ENCODE data around the gene CNNM4. TPM values are rescaled to one million over a fixed set of nuclear protein-coding genes. Genes with fewer than 3 reads are reported as not detected.

The CNNM4 gene
- total RNA-seq, 1 experiment from 2014 or later, result 7.3 TPM

GRCh38 chr2:96764253-96764637 is 3.5 kb downstream of the CNNM4 start:
- Histone ChIP-seq H3K9me3 (replicated peaks) (no peaks in the 10 kb centered on the region), H3K27ac (no peak overlapping the region), H3K4me1 (replicated peaks) (peaks cover 37% of the 10 kb centered on the region), H3K27me3 (replicated peaks) (no peaks in the 10 kb centered on the region), H3K4me3 (no peak overlapping the region), H3K36me3 (0 out of 2 replicates have a peak, but pooled peaks cover 3% of the 10 kb centered on the region)
- no peak for DNase-seq (ENCODE audit: low read depth in 1 of 2, low spot score in 2 of 2)

- Histone ChIP-seq H3K4me3 (no peak overlapping the region), H3K27ac (no peak overlapping the region), H3K27me3 (replicated peaks) (no peaks in the 10 kb centered on the region), H3K4me1 (replicated peaks) (peaks cover 16% of the 10 kb centered on the region), H3K36me3 (0 out of 2 replicates have a peak, but pooled peaks cover 3% of the 10 kb centered on the region), H3K9me3 (replicated peaks) (no peaks in the 10 kb centered on the region)
- DNase-seq (ENCODE audit: low read depth in 1 of 2, low spot score in 2 of 2), result no peak
These were observed 6.6 kb downstream of the CNNM4 start for GRCh38 chr2:96767135-96767871.

DNA sequence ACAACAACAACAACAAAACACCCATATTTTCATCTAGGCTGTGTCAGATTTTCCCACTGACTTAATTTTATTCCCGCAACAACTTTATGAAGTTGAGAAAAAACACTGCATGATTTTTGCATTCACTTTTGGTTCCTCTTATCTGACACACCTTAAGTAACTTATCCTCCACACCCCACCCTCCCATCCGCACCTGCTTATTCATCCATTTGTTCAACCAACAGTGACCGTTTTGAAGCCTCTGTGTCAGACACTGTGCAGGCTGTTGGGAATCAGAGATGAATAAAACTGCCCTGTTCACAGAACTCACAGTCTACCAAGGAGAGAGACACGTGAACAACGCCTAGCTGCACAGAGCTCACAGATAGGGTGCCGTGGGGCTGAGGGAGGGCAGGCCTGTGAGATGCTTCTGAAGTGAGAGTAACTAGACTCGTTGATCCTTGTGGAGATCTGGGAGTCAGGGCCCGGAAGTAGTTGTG is 7.4 kb downstream of the CNNM4 start:
- Histone ChIP-seq H3K36me3 (0 out of 2 replicates have a peak, but pooled peaks cover 3% of the 10 kb centered on the region), H3K27me3 (replicated peaks) (no peaks in the 10 kb centered on the region), H3K4me3 (no peak overlapping the region), H3K27ac (no peak overlapping the region), H3K9me3 (replicated peaks) (no peaks in the 10 kb centered on the region), H3K4me1 (replicated peaks) (0 out of 2 replicates have a peak, but pooled peaks cover 9% of the 10 kb centered on the region)
- DNase-seq (ENCODE audit: low read depth in 1 of 2, low spot score in 2 of 2), result no peak

GRCh38 chr2:96769814-96770213 is 9.1 kb downstream of the CNNM4 start:
- no peaks in the 10 kb centered on the region for H3K36me3 ChIP-seq
- H3K27ac ChIP-seq, result no peak overlapping the region
- no peaks in the 10 kb centered on the region for H3K9me3 ChIP-seq (replicated peaks)
- H3K27me3 ChIP-seq (replicated peaks), result no peaks in the 10 kb centered on the region
- H3K4me1 ChIP-seq (replicated peaks), result no peaks in the 10 kb centered on the region
- no peak overlapping the region for H3K4me3 ChIP-seq
- DNase-seq (ENCODE audit: low read depth in 1 of 2, low spot score in 2 of 2), result no peak

DNA sequence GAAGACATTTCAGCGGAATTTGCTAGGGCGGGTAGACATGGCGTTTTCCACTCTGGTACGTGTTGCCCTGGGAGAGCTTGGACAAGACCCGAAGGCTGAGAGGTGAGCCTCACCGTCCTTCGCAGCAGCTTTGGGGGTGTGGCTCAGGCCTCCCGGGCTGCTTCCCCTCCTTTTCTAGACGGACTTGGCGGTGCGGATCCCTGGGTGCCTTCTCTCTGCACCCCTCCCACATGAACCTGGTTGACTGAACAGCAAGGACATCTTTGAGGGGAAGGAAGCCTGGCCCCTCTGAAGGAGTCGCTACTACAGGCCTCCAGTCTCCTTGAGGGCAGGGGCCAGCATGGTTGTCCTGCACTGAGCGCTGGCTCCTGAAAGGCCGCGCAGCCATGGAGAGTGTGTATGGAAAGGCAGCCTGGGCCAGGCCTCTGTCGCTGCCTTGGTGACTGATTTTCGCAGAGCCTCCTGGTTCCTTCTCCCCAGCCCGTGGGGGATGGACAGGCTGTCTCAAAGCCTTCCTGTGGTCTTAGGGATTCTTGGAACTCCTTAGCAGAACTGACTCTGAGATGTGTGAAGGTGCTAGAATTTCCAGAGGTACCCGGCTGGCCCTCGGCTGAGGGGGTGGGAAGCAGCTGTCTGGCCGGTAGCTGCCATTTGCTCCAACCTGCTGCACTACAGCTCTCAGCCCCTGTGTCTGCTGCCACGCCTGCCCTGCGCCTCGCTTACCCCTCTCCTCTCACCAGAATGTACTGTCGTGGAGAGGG is 9.9 kb downstream of the CNNM4 start:
- no peaks in the 10 kb centered on the region for H3K36me3 ChIP-seq
- H3K4me1 ChIP-seq (replicated peaks), result peaks cover 7% of the 10 kb centered on the region
- H3K27ac ChIP-seq, result no peak overlapping the region

GRCh38 chr2:96771796-96772618 is 11.3 kb downstream of the CNNM4 start:
- no peaks in the 10 kb centered on the region for H3K36me3 ChIP-seq
- DNase-seq (ENCODE audit: low read depth in 1 of 2, low spot score in 2 of 2), result no peak
- H3K4me3 ChIP-seq, result no peak overlapping the region
- no peaks in the 10 kb centered on the region for H3K27me3 ChIP-seq (replicated peaks)
- H3K9me3 ChIP-seq (replicated peaks), result no peaks in the 10 kb centered on the region
- no peak overlapping the region for H3K27ac ChIP-seq
- peaks cover 7% of the 10 kb centered on the region for H3K4me1 ChIP-seq (replicated peaks)

More for the DNA sequence above, 9.9 kb downstream of the CNNM4 start:
- no peak for DNase-seq (ENCODE audit: low read depth in 1 of 2, low spot score in 2 of 2)
- Histone ChIP-seq H3K27me3 (replicated peaks) (no peaks in the 10 kb centered on the region), H3K4me3 (no peak overlapping the region), H3K9me3 (replicated peaks) (no peaks in the 10 kb centered on the region)

GRCh38 chr2:96772903-96773671 is 12.4 kb downstream of the CNNM4 start:
- Histone ChIP-seq H3K9me3 (replicated peaks) (no peaks in the 10 kb centered on the region), H3K4me3 (no peak overlapping the region), H3K36me3 (no peaks in the 10 kb centered on the region), H3K27ac (no peak overlapping the region), H3K27me3 (replicated peaks) (no peaks in the 10 kb centered on the region), H3K4me1 (replicated peaks) (peaks cover 7% of the 10 kb centered on the region)
- DNase-seq (ENCODE audit: low read depth in 1 of 2, low spot score in 2 of 2), result no peak

- Histone ChIP-seq H3K27ac (no peak overlapping the region), H3K36me3 (no peaks in the 10 kb centered on the region), H3K27me3 (replicated peaks) (no peaks in the 10 kb centered on the region), H3K4me3 (no peak overlapping the region), H3K4me1 (replicated peaks) (peaks cover 7% of the 10 kb centered on the region), H3K9me3 (replicated peaks) (no peaks in the 10 kb centered on the region)
- no peak for DNase-seq (ENCODE audit: low read depth in 1 of 2, low spot score in 2 of 2)
These were observed 13.2 kb downstream of the CNNM4 start for GRCh38 chr2:96773922-96774321.

GRCh38 chr2:96775160-96775559 is 14.5 kb downstream of the CNNM4 start:
- Histone ChIP-seq H3K4me3 (no peak overlapping the region), H3K4me1 (replicated peaks) (peaks cover 7% of the 10 kb centered on the region), H3K36me3 (no peaks in the 10 kb centered on the region), H3K27me3 (replicated peaks) (no peaks in the 10 kb centered on the region), H3K27ac (no peak overlapping the region), H3K9me3 (replicated peaks) (no peaks in the 10 kb centered on the region)
- DNase-seq (ENCODE audit: low read depth in 1 of 2, low spot score in 2 of 2), result no peak

- H3K27me3 ChIP-seq (replicated peaks), result no peaks in the 10 kb centered on the region
- no peak overlapping the region for H3K4me3 ChIP-seq
- DNase-seq (ENCODE audit: low read depth in 1 of 2, low spot score in 2 of 2), result no peak
- no peak overlapping the region for H3K27ac ChIP-seq
- H3K9me3 ChIP-seq (replicated peaks), result no peaks in the 10 kb centered on the region
- H3K36me3 ChIP-seq, result no peaks in the 10 kb centered on the region
- peaks cover 22% of the 10 kb centered on the region for H3K4me1 ChIP-seq (replicated peaks)
These were observed 22.7 kb downstream of the CNNM4 start for GRCh38 chr2:96783388-96783787.

DNA sequence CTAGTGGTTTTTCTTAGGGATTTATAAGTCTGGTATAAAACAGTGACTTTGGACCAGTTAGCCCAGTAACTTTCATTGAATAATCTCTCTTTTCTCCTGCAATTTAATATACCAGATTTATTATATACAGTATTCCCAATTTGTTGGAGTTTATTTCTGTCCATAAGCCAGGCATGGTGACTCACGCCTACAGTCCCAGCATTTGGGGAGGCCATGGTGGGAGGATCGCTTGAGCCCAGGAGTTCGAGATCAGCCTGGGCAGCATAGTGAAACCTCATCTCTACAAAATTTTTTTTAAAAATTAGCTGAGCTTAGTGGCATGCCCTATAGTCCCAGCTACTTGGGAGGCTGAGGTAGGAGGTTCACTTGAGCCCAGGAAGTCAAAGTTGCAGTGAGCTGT is 26.7 kb downstream of the CNNM4 start:
- Histone ChIP-seq H3K4me1 (replicated peaks) (peaks cover 25% of the 10 kb centered on the region), H3K27me3 (replicated peaks) (no peaks in the 10 kb centered on the region), H3K36me3 (no peaks in the 10 kb centered on the region), H3K27ac (no peak overlapping the region), H3K4me3 (no peak overlapping the region), H3K9me3 (replicated peaks) (no peaks in the 10 kb centered on the region)
- DNase-seq (ENCODE audit: low read depth in 1 of 2, low spot score in 2 of 2), result no peak

DNA sequence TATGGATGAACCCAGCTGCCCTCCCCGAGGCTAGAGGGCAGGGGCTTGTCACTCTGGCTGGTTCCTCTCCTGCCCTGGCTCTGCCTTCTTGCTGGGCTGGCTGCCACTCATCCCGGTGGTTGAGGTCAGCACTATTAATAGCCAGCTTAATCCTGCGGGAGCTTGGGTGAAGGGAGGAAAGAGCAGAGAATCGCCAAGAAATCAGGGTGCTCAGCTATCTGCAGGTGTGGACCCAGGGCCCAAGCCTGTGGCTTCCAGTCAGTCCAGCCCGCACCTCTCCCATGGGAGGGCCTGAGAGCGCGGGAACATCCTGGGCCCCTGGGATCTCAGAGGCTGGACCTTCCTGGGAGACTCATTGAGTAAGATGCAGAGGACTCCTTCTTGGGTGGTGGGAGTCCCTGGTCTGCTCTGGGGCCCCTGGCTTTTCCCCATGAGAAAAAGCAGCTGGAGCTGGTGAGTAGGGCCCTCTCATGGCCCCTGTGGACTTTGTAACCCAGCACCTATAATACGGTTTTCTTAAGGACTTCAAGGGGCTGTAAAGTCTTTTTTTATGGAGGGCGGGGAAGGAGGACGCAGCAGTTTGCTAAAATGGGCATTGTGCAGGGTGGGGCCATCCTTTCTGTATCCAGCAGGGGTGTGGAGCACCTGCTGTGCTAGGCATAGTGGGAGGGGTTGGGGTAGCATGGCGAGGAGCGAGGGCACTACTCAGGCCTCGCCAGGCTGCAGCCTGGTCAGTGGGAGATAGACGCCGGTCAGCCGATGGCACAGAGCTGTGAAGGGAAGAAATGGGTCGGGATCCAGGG is 27.9 kb downstream of the CNNM4 start:
- no peak overlapping the region for H3K4me3 ChIP-seq
- no peaks in the 10 kb centered on the region for H3K27me3 ChIP-seq (replicated peaks)
- DNase-seq (ENCODE audit: low read depth in 1 of 2, low spot score in 2 of 2), result no peak
- H3K36me3 ChIP-seq, result no peaks in the 10 kb centered on the region
- no peaks in the 10 kb centered on the region for H3K9me3 ChIP-seq (replicated peaks)
- H3K4me1 ChIP-seq (replicated peaks), result peaks cover 25% of the 10 kb centered on the region
- H3K27ac ChIP-seq, result no peak overlapping the region

Data from SJSA1 (cell line).